COR-L47 (cell line): Measurements from ENCODE around the gene CACTIN.

Experiments
- DNase-seq: peaks from one replicate; lab custom pipeline; 2025; lab: John Stamatoyannopoulos, UW

Gene CACTIN

GRCh38 chr19:3609779-3610719, 16.5 kb downstream of the CACTIN start:
- no peak for DNase-seq

- no peak for DNase-seq
Measured at GRCh38 chr19:3608750-3609322, 17.8 kb downstream of the CACTIN start.

- no peak for DNase-seq
Measured at GRCh38 chr19:3608079-3608641, 18.4 kb downstream of the CACTIN start.

GRCh38 chr19:3607303-3608078, 19.1 kb downstream of the CACTIN start:
- DNase-seq: no peak

- peak; percentile 26 for DNase-seq
Measured at GRCh38 chr19:3606690-3607289, 19.8 kb downstream of the CACTIN start, which contains the start of gene TBXA2R. TSS of gene TBXA2R (minus strand) at chr19:3606875. CDS start at chr19:3600634, 6,241 bp downstream.

GRCh38 chr19:3606174-3606689, 20.4 kb downstream of the CACTIN start:
- DNase-seq: peak; percentile 85

GRCh38 chr19:3605770-3606169, 20.8 kb downstream of the CACTIN start:
- no peak for DNase-seq

GRCh38 chr19:3605361-3605760, 21.2 kb downstream of the CACTIN start:
- DNase-seq: no peak

- DNase-seq: no peak
Measured at GRCh38 chr19:3604987-3605343, 21.6 kb downstream of the CACTIN start.

DNA sequence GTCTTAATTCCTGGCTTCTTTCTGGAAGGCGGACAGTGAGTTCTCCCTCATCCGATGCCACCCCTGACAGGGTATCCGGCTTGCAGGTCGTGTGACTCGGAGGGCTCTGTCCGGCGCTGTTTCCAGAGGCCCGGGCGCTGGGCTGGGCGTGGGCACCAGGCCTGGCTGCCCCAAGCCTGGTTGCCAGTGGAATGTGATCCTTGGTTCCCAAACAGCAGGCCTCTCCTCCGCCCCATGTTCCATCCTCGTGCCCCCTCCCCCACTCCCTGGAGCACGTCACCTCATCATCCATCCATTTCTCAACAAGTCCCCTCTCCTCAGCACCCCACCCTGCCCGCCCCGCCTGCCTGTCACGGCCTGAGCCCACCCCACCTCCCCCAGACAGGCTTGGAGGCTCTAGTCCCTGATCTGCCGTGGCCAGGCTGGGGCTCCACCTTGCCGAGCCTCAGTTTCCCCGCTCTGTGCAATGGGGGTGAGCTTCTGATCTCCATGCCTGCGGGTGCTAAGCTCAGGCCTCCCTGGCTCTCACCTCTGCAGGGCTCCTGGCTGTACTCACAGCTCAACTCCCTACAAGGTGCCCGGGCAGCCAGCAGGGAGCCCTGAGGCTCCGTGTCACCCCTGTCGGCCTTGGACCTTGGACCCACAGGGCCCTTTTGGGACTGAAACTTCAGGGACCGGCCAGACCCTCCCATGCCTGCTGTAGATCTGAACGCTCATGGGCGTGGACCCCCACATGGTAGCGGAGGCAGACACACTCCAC, 22.2 kb downstream of the CACTIN start:
- DNase-seq: no peak

DNA sequence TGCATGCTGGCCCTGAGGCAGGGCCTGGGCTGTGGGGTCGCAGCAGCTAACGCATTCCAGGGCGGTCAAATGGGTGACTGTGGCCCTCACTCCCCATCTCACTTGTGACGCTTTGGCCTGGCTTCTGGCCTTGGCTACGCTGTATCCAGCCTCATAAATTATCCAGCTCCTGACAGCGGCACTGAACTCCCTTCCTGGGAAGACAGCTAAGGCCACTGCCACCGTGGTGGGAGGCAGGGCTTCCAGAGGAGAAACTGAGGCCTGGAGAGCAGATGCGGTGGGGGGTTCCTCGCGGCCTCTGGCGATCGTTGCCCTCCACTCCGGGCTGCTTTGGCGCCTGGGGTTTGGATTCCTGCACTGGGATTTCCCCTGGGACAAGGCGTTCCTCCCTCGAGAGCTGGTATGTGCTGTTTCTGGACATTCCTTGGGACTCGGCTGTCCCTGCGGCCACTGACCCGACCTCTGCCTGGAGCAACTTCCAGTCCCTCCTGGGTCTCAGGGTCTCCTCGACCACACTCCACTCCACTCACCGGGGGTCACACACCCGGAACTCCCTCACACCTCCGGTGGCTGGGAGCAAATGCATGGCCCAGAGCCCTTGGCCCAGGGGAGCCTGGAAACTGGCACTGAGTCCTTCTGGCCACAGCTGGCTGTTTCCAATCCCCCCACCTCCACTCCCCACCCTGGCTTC, 23.3 kb downstream of the CACTIN start:
- no peak for DNase-seq

- no peak for DNase-seq
Measured at GRCh38 chr19:3601021-3601420, 25.6 kb downstream of the CACTIN start.

GRCh38 chr19:3599776-3600187, 26.8 kb downstream of the CACTIN start:
- DNase-seq: no peak

GRCh38 chr19:3595521-3596061, 31.0 kb downstream of the CACTIN start:
- no peak for DNase-seq

GRCh38 chr19:3593156-3593555, 33.4 kb downstream of the CACTIN start:
- no peak for DNase-seq

GRCh38 chr19:3591876-3592613, 34.5 kb downstream of the CACTIN start:
- DNase-seq: no peak

- DNase-seq: no peak
Measured at GRCh38 chr19:3590991-3591659, 35.5 kb downstream of the CACTIN start.

DNA sequence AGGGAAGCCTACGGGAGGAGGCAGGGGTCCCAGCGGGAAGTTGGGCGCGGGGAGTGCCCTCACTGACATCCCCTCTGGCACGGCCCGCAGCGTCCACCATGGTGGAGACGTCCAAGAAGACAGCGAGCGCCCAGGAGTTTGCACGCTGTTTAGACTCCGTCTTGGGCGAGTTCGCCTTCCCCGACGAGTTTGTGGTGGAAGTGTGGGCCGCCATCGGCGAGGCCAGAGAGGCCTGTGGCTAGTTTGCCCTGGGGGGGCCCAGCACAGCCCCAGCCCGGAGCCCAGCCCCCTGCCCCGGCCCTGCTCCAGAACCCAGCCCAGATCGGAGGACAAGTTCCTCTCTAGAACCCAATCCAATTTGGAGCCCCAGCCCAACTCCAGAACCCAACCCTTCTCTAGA, 36.6 kb downstream of the CACTIN start:
- DNase-seq: no peak

DNA sequence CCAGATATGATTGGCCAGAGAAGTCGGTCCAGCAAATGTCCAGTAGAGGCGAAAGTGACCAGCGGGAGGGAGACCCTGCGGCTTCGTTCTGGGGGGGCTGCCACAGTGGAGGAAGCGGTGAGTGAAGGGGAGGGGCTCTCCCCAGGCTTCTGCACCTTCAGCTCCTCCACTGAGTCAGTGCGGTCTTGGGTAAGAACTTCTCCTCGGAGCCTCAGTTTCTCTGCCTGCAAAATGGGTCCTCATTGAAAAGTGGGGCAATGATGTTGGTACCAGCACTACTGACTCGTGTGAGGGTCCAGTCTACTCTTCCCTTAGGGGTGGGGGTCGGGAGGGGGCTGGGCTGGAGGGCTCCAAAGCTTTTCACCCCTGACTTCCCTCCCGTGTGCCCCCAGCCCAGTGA, 37.2 kb downstream of the CACTIN start:
- no peak for DNase-seq
